Cardiac fibroblast (primary cell): ENCODE results near the gene SFMBT2.

ENCODE experiments used
- DNase-seq, 2 donors: peaks; one replicate each; pipeline versions ENCODE4 v3.0.0 to v3.0.0-alpha.2; 2010; ENCODE audit warnings: low read depth in 2 of 2
- H3K4me3 ChIP-seq, 2 donors: replicated peaks in 1 of 2; 1 replicate in 1 of 2; 2 replicates in 1 of 2; pipeline ENCODE4 v1.5.1; 2011; ENCODE audit warnings: low read depth in 2 of 2, low read length in 2 of 2, mild to moderate bottlenecking in 2 of 2, moderate library complexity in 1 of 2
- TF ChIP-seq, protein P1 (sequence below): IDR thresholded peaks from one replicate; pipeline ENCODE4 v1.5.1; 2011; ENCODE audit warnings: low read depth, mild to moderate bottlenecking, low read length, inconsistent platforms

SFMBT2 gene

DNA sequence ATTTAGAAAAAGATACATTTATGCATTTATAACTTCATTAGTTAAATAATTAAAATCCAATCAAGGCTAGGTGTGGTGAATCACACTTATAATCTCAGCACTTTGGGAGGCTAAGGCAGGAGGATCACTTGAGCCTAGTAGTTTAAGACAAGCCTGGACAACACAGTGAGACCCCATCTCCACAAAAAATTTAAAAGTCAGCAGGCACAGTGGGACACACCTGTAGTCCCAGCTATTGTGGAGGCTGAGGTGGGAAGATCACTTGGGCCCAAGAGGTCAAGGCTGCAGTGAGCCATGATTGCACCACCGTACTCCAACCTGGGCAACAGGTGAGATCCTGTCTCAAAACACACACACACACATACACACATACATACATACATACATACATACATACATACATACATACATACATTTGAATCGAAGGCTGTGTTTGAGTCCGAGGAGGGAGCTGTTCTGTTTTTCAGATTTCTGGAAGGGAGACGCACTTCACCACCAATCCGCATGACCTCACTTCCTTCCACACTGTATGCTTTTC is 30.1 kb downstream of the SFMBT2 start:
- DNase-seq, result no peak
- TF ChIP-seq, protein P1, sequence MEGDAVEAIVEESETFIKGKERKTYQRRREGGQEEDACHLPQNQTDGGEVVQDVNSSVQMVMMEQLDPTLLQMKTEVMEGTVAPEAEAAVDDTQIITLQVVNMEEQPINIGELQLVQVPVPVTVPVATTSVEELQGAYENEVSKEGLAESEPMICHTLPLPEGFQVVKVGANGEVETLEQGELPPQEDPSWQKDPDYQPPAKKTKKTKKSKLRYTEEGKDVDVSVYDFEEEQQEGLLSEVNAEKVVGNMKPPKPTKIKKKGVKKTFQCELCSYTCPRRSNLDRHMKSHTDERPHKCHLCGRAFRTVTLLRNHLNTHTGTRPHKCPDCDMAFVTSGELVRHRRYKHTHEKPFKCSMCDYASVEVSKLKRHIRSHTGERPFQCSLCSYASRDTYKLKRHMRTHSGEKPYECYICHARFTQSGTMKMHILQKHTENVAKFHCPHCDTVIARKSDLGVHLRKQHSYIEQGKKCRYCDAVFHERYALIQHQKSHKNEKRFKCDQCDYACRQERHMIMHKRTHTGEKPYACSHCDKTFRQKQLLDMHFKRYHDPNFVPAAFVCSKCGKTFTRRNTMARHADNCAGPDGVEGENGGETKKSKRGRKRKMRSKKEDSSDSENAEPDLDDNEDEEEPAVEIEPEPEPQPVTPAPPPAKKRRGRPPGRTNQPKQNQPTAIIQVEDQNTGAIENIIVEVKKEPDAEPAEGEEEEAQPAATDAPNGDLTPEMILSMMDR, result no peak
- no peak overlapping the region for H3K4me3 ChIP-seq

DNA sequence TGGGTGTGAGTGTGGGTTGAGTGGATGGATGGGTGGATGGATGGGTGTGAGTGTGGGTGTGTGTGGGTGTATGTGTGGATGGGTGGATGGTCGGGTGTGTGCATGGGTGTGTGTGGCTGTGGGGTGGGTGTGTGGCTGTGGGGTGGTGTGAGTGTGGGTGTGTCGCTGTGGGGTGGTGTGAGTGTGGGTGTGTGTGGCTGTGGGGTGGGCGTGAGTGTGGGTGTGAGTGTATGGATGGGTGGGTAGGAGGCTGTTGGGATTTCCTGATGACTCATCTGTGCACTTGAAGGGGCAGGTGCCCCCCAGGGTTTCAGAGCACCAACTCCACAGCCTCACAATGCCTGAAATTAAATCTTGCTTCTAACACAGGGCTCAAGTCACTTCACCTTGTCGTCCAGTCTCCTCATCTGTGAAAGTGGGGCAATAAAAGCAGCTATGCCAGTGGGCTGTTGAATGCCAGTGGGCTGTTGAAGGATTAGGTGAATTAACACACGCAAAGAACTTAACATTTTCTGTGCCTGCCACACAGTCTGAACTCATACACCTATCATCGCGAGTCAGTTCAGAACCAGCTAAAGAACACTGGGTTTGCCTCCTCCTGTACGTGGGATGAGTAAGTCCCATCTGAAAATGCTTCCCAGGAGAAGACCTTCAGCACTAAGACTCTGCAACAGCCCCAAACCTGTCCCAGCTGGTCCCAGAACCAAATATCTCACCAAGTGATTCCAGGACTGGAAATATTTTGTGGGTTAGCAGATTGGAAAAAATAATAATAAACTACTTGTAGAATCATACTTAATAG is 32.0 kb downstream of the SFMBT2 start:
- no peak for DNase-seq
- no peak overlapping the region for H3K4me3 ChIP-seq
- TF ChIP-seq, protein P1, result no peak

DNA sequence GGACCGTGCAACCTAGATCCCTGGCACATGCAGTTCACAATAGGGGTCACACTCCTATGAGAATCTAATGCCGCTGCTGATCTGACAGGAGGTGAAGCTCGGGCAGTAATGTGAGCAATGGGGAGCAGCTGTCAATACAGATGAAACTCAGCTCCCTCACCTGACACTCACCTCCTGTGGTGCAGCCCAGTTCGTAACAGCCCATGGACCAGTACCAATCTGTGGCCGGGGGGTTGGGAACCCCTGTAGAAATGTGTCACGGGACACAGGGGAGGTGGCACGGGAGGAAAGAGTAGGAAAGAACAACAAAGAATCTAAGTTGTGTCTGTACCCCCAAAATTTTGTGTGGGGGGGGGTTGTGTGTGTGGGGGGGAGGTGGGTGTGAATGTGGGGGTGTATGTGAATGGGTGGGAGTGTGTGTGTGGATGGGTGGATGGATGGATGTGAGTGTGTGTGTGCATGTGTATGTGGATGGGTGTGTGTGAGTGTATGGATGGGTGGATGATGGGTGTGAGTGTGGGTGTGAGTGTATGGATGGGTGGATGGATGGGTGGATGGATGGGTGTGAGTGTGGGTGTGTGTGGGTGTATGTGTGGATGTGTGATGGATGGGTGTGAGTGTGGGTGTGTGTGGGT is 33.1 kb downstream of the SFMBT2 start:
- no peak overlapping the region for H3K4me3 ChIP-seq
- TF ChIP-seq, protein P1, result no peak
- DNase-seq, result no peak

DNA sequence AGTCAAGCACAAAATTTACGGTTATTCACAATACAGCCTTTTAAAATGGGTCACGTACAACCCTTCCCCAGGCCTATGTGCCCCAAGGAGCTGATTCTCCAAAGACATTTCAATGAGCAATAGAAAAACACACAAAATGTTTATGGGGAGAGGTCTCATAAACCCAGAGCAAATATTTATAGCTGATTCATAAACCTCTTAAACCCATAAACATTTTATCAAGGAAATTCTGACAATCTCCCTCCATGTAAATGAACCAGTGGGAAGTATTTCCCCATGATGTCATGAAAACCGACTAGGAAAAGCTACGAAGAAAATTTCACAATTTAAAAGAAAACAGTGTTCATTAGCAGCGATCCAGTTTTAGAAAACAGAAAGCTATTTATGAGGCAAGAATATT is 36.0 kb downstream of the SFMBT2 start:
- no peak for DNase-seq
- TF ChIP-seq, protein P1, result no peak
- H3K4me3 ChIP-seq, result no peak overlapping the region

DNA sequence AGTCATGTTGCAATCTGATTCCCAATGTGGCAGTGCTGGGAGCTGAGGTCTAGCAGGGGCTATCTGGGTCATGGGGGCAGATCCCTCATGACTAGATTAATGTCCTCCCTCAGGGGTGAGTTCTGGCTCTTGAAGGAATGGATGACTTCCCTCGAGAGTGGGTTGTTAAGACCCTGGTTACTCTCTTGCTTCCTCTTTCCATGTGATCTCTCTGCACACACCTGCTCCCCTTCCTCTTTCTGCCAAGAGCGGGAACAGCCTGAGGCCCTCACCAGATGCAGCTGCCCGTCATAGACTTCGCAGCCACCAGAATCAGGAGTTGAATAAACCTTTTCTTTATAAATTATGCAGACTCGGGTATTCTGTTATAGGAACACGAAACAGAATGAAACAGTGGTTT is 37.8 kb downstream of the SFMBT2 start:
- no peak overlapping the region for H3K4me3 ChIP-seq
- TF ChIP-seq, protein P1, result no peak
- no peak for DNase-seq

DNA sequence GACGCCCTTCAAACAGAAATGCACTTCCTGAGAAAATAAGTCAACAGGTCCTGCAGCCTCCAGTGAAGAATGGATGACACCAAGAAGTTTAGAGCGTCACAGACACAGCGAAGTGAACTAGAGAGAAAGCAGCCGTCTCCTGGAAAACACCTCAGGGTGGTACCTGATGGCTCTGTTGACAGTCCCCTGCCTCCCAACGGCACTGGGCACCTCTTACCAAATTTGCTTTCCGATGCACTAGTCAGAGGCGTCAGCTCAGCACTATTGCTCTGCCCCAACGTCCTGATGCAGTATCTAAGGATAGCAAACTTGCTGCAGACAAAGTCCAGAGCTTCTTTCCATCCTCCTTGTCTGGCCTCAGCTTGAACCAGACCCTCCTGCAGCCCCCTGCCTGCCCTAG is 38.3 kb downstream of the SFMBT2 start:
- DNase-seq, result no peak
- TF ChIP-seq, protein P1, result no peak

More for the DNA sequence above, 38.3 kb downstream of the SFMBT2 start:
- no peak overlapping the region for H3K4me3 ChIP-seq
